Neutrophil (primary cell): Measurements from ENCODE around the gene ABLIM1.

Experiments used
- H3K27ac ChIP-seq: fragments of 200-600 bp; sonication (generic); 2 replicates; pipeline ENCODE4 v1.5.1; 2016; ENCODE audit warnings: mild to moderate bottlenecking, moderate library complexity
- H3K27me3 ChIP-seq: fragments of 200-600 bp; sonication (generic); 2 replicates; pipeline ENCODE4 v1.6.0; 2016; ENCODE audit warnings: mild to moderate bottlenecking
- H3K36me3 ChIP-seq: fragments of 200-600 bp; sonication (generic); 2 replicates; pipeline ENCODE4 v1.5.1; 2017
- H3K4me1 ChIP-seq, 2 experiments: fragments of 200-600 bp in 1 of 2; sonication (generic) in 1 of 2; 1 replicate in 1 of 2; 2 replicates in 1 of 2; pipeline versions ENCODE4 v1.5.1 to v1.6.1; 2013 to 2016; ENCODE audit warnings: low read depth in 1 of 2, low read length in 1 of 2, mild to moderate bottlenecking in 1 of 2, moderate library complexity in 1 of 2; ENCODE audit not compliant: control insufficient read depth in 1 of 2, insufficient read depth in 1 of 2
- H3K4me3 ChIP-seq, 2 experiments: fragments of 200-600 bp in 1 of 2; sonication (generic) in 1 of 2; 1 replicate in 1 of 2; 2 replicates in 1 of 2; pipeline ENCODE4 v1.5.1; 2013 to 2016; ENCODE audit warnings: low read depth in 1 of 2, low read length in 1 of 2, mild to moderate bottlenecking in 1 of 2, moderate library complexity in 1 of 2
- H3K9me3 ChIP-seq: fragments of 200-600 bp; sonication (generic); 2 replicates; pipeline ENCODE4 v1.5.1; 2016
- CTCF ChIP-seq: fragments of 200-600 bp; sonication (generic); IDR thresholded peaks from 2 replicates; pipeline ENCODE4 v1.5.1; 2016; ENCODE audit warnings: antibody characterized with exemption

ABLIM1 gene

DNA sequence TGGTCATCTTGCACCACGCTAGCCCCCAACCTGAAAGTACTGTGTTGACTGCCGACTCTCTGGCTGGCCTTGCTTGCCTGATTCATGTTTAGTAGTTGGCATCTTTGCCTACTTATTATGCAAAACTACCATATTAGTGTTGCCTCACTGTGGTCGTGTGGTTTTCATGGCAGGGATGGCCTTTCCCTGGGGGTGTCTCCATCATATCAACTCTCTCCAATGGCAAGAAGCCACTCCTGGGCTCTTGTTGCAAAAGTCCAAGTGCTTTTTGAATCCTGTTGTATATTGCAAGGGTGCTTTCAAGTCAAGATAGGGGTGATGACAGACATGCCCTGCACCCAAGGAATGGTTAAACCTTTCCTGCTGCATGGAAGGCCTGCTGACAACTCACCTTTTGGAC, 39.4 kb downstream of the ABLIM1 start:
- TF ChIP-seq CTCF, result no peak
- Histone ChIP-seq H3K27ac (no peak overlapping the region), H3K4me1 (no peaks in the 10 kb centered on the region), H3K36me3 (no peaks in the 10 kb centered on the region), H3K9me3 (no peaks in the 10 kb centered on the region), H3K27me3 (no peaks in the 10 kb centered on the region), H3K4me3 (no peak overlapping the region)

- Histone ChIP-seq H3K27ac (no peak overlapping the region), H3K27me3 (no peaks in the 10 kb centered on the region), H3K36me3 (no peaks in the 10 kb centered on the region), H3K4me3 (no peak overlapping the region), H3K4me1 (no peaks in the 10 kb centered on the region), H3K9me3 (no peaks in the 10 kb centered on the region)
- TF ChIP-seq CTCF, result no peak
Measured at GRCh38 chr10:114616516-114616915, 41.6 kb downstream of the ABLIM1 start.

GRCh38 chr10:114616103-114616502, 42.0 kb downstream of the ABLIM1 start:
- Histone ChIP-seq H3K27me3 (no peaks in the 10 kb centered on the region), H3K4me3 (no peak overlapping the region), H3K36me3 (no peaks in the 10 kb centered on the region), H3K9me3 (no peaks in the 10 kb centered on the region), H3K4me1 (no peaks in the 10 kb centered on the region), H3K27ac (no peak overlapping the region)
- TF ChIP-seq CTCF, result no peak

DNA sequence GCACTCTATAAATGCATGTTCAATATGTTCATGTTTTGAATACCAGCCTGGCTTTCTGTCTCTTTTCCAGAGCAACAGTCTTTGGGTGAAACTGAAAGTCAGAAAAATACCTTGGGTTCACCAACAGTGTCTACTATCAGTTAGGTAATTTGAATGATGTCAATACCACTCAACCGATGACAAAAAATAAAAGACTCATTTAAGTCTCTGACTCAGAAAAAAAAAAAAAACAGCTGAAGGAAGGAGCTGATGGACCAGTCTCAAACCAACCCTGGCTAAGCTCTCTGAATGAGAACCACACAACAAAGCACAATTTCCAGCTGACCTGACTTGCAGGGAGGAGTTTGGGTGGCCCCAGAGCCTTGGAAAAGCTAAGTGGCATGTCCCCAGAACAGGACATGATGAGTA, 42.5 kb downstream of the ABLIM1 start:
- H3K4me3 ChIP-seq, result no peak overlapping the region
- H3K9me3 ChIP-seq, result no peaks in the 10 kb centered on the region
- no peaks in the 10 kb centered on the region for H3K27me3 ChIP-seq
- no peaks in the 10 kb centered on the region for H3K36me3 ChIP-seq
- H3K4me1 ChIP-seq, result no peaks in the 10 kb centered on the region
- no peak overlapping the region for H3K27ac ChIP-seq
- TF ChIP-seq CTCF, result no peak

DNA sequence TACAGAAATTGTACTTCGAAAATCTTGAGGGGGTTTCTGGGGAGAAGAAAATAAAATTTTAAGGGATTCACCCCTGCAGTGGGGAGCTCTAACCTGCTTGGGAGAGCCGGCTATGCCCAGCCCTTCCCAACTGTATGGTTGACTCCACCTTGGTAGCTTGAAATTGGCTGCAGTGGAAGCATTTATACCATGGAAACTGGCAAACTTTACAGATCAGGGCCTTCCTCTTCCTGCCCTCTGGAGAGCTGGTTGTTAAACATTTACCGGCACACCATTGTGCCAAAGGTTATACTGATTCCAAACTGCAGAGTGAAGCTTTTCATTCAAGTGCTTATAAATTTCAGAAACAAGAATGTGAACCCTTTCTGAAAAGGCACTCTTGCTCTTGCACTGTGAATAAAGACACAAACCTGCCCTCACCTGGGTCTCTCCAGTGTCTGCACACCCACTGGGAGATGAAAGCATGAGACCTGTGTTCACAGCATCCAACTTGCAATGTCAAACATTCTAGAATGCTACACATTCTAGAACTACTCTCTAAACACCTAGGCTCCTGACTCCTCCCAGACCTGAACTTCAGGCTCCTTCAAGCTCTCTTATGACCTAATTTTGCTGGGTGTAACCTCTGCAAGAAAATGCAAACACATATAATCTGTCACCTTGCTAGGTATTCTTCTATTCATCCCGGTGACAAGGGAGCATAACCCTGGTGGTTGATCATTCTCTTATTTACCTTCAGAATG, 44.7 kb downstream of the ABLIM1 start:
- Histone ChIP-seq H3K9me3 (no peaks in the 10 kb centered on the region), H3K4me1 (no peaks in the 10 kb centered on the region), H3K27me3 (no peaks in the 10 kb centered on the region), H3K36me3 (no peaks in the 10 kb centered on the region), H3K27ac (no peak overlapping the region), H3K4me3 (no peak overlapping the region)
- no peak for TF ChIP-seq CTCF
